Endothelial cell of umbilical vein (primary cell): ENCODE results near the gene DYRK3. TPM values are rescaled to one million over a fixed set of nuclear protein-coding genes. Genes with fewer than 3 reads are reported as not detected.

Experiments
- BruUV-seq: library from RNA; stranded (reverse); fragments of 400-500 nt; replicated peaks from 2 replicates; lab custom pipeline; 2021; lab: Mats Ljungman, UMichigan
- CTCF ChIA-PET: fragments of 300-600, 350-600 bp; sonication (Branson Sonifier 250); formaldehyde crosslinking; loops from one replicate; lab custom pipeline; 2021; ENCODE audit warnings: antibody characterized with exemption, inconsistent platforms; lab: Charles Lee
- POLR2A ChIA-PET: fragments of 300-600, 350-600 bp; sonication (Branson Sonifier 250); formaldehyde crosslinking; loops from one replicate; lab custom pipeline; 2021; ENCODE audit warnings: antibody characterized with exemption, inconsistent platforms; lab: Charles Lee
- DNase-seq: peaks from one replicate; pipeline ENCODE4 v3.0.0-alpha.2; 2011; ENCODE audit warnings: low read depth, low spot score
- FAIRE-seq: peaks from 2 replicates; lab custom pipeline; 2011; peaks lifted over from hg19 to GRCh38; lab: Jason Lieb, UNC
- H2AFZ ChIP-seq: 2 replicates; pipeline ENCODE4 v1.6.0; 2012; ENCODE audit warnings: low read depth, low read length, control low read depth, inconsistent platforms
- H3K27ac ChIP-seq: 2 replicates; pipeline ENCODE4 v1.5.1; 2011; ENCODE audit warnings: low read depth, mild to moderate bottlenecking, control low read depth, low read length, moderate library complexity; ENCODE audit not compliant: insufficient read depth
- H3K27me3 ChIP-seq, 2 experiments: 2 replicates each; pipeline versions ENCODE4 v1.6.0 to v1.6.1; 2011; ENCODE audit warnings: low read length in 2 of 2, mixed read lengths in 1 of 2; ENCODE audit not compliant: control insufficient read depth in 2 of 2, insufficient read depth in 2 of 2
- H3K36me3 ChIP-seq, 2 experiments: 2 replicates in 1 of 2; 3 replicates in 1 of 2; pipeline ENCODE4 v1.5.1; 2011; ENCODE audit warnings: low read length in 2 of 2, mild to moderate bottlenecking in 1 of 2, moderate library complexity in 1 of 2; ENCODE audit not compliant: control insufficient read depth in 2 of 2, insufficient read depth in 2 of 2; ENCODE audit errors: extremely low read depth in 1 of 2
- H3K4me1 ChIP-seq: 3 replicates; pipeline ENCODE4 v1.5.1; 2011; ENCODE audit warnings: mild to moderate bottlenecking, low read length; ENCODE audit not compliant: control insufficient read depth, insufficient read depth; ENCODE audit errors: extremely low read depth
- H3K4me2 ChIP-seq: 2 replicates; pipeline ENCODE4 v1.6.1; 2011; ENCODE audit warnings: low read length, control low read depth, mixed read lengths; ENCODE audit not compliant: insufficient read depth
- H3K4me3 ChIP-seq, 3 experiments: fragments of 200-600 bp in 1 of 3; sonication (generic), shearing (Covaris generic) in 1 of 3; replicated peaks in 1 of 3; 2 replicates each; pipeline ENCODE4 v1.5.1; 2011 to 2016; ENCODE audit warnings: control low read depth in 3 of 3, low read length in 3 of 3, mild to moderate bottlenecking in 2 of 3, inconsistent platforms in 1 of 3, low read depth in 1 of 3, moderate library complexity in 1 of 3; ENCODE audit not compliant: insufficient read depth in 1 of 3
- H3K79me2 ChIP-seq: 2 replicates; pipeline ENCODE4 v1.6.0; 2012; ENCODE audit warnings: low read length, inconsistent platforms; ENCODE audit not compliant: control insufficient read depth, insufficient read depth
- H3K9ac ChIP-seq: replicated peaks from 2 replicates; pipeline ENCODE3; 2011; ENCODE audit warnings: low read length, control low read depth; ENCODE audit not compliant: insufficient read depth; ENCODE audit errors: extremely low read depth
- H3K9me1 ChIP-seq: replicated peaks from 3 replicates; pipeline ENCODE4 v1.6.0; 2011; ENCODE audit warnings: mild to moderate bottlenecking, low read length; ENCODE audit not compliant: control insufficient read depth, insufficient read depth; ENCODE audit errors: extremely low read depth
- H3K9me3 ChIP-seq: replicated peaks from 2 replicates; pipeline ENCODE4 v1.5.1; 2012; ENCODE audit warnings: low read length, inconsistent platforms; ENCODE audit not compliant: control insufficient read depth, insufficient read depth
- H4K20me1 ChIP-seq: replicated peaks from 2 replicates; pipeline ENCODE3; 2011; ENCODE audit warnings: mild to moderate bottlenecking, low read length; ENCODE audit not compliant: control insufficient read depth, insufficient read depth; ENCODE audit errors: extremely low read depth
- CTCF ChIP-seq, 2 donors: IDR thresholded peaks; 1 replicate in 1 of 2; 2 replicates in 1 of 2; pipeline ENCODE4 v1.5.1; 2011; ENCODE audit warnings: low read length in 2 of 2, mild to moderate bottlenecking in 2 of 2, moderate library complexity in 2 of 2, control low read depth in 1 of 2, inconsistent platforms in 1 of 2, low read depth in 1 of 2; ENCODE audit not compliant: insufficient read depth in 1 of 2; ENCODE audit errors: extremely low read depth in 1 of 2
- EZH2 ChIP-seq: IDR thresholded peaks from 2 replicates; pipeline ENCODE4 v1.6.1; 2012; ENCODE audit warnings: borderline replicate concordance, low read depth, mild to moderate bottlenecking, moderate library complexity, low read length, inconsistent platforms; ENCODE audit not compliant: severe bottlenecking
- FOS ChIP-seq: IDR thresholded peaks from 2 replicates; pipeline ENCODE4 v1.6.1; 2011; ENCODE audit warnings: mild to moderate bottlenecking, low read length, moderate library complexity, borderline replicate concordance; ENCODE audit not compliant: insufficient read depth
- GATA2 ChIP-seq: IDR thresholded peaks from 2 replicates; pipeline ENCODE4 v1.7.0; 2011; ENCODE audit warnings: low read depth, mild to moderate bottlenecking, moderate library complexity, mixed read lengths, low read length; ENCODE audit not compliant: insufficient read length, insufficient read depth
- MAX ChIP-seq: IDR thresholded peaks from 2 replicates; pipeline ENCODE4 v1.6.1; 2011; ENCODE audit not compliant: insufficient read depth, insufficient read length
- MYC ChIP-seq: IDR thresholded peaks from one replicate; pipeline ENCODE4 v1.6.1; 2011; ENCODE audit warnings: mild to moderate bottlenecking, low read depth, low read length
- POLR2A ChIP-seq: IDR thresholded peaks from 2 replicates; pipeline ENCODE4 v1.6.1; 2012; ENCODE audit warnings: low read depth, mild to moderate bottlenecking, control low read depth, low read length
- POLR2AphosphoS5 ChIP-seq: IDR thresholded peaks from 2 replicates; pipeline ENCODE4 v1.6.1; 2012; ENCODE audit warnings: low read depth, mild to moderate bottlenecking, control low read depth, low read length, moderate library complexity; ENCODE audit not compliant: insufficient read depth
- dilution Hi-C: fragments of 300-500 bp; cut with MboI; formaldehyde crosslinking; loops from one replicate; pipeline ENCODE4 v1.15.0; 2019; ENCODE audit warnings: low sequenced_read_pairs; ENCODE audit not compliant: extremely low pct_ligation_motif_present
- intact Hi-C: fragments of 100-400 bp; cut with micrococcal nuclease; formaldehyde crosslinking; loops from one replicate; pipeline ENCODE4 v1.10.0; 2022
- polyA plus RNA-seq, 4 experiments: library from polyadenylated mRNA; depleted of rRNA in 3 of 4; stranded (reverse) in 3 of 4; unstranded in 1 of 4; fragments of >200 nt; gene quantifications; 2 replicates each; pipeline versions ENCODE4 v1.2.1 to v1.2.3, GENCODE V29; 2011 to 2012; ENCODE audit warnings: missing spikeins in 1 of 4
- total RNA-seq: library from RNA; stranded (reverse); gene quantifications from 2 replicates; pipeline ENCODE4 v1.2.3, GENCODE V29; 2021

The DYRK3 gene
- total and polyA plus RNA-seq, 2 donors (not counting 3 experiments of a cell fraction or from before 2014, with no cell fraction given), result 3.4 to 7.4 TPM

- H3K4me3 ChIP-seq, result no peak overlapping the region
- H3K36me3 ChIP-seq, result no peaks in the 10 kb centered on the region
- no peak overlapping the region for H3K27ac ChIP-seq
- H3K9me1 ChIP-seq, result no peaks in the 10 kb centered on the region
- no TSS peak for BruUV-seq
- POLR2A ChIA-PET, result no interaction called here
- no peaks in the 10 kb centered on the region for H3K27me3 ChIP-seq
- peaks cover 89% of the 10 kb centered on the region for H3K79me2 ChIP-seq
- no peaks in the 10 kb centered on the region for H3K9me3 ChIP-seq
- H3K4me2 ChIP-seq, result no peak overlapping the region
- CTCF ChIA-PET, result interaction anchor here (1.3 to 2.1 kb wide), 4 partner anchors 28 to 221 kb away, joined by 3 to 10 read pairs (median 4); no protein-coding TSS in a partner anchor
- H2AFZ ChIP-seq, result no peak overlapping the region
- peaks cover 51% of the 10 kb centered on the region for H3K4me1 ChIP-seq
- FAIRE-seq (no peak), DNase-seq (no peak)
- no peak overlapping the region for H3K9ac ChIP-seq
- peaks cover 9% of the 10 kb centered on the region for H4K20me1 ChIP-seq
- TF ChIP-seq POLR2AphosphoS5 (no peak), POLR2A (no peak), GATA2 (no peak), FOS (no peak), MYC (no peak), EZH2 (no peak), CTCF (IDR thresholded peaks at IDR 0.05; ENCODE audit: extremely low read depth in 1 of 2, insufficient read depth in 1 of 2, low read depth in 1 of 2, low read length in 2 of 2) (no peak), MAX (no peak)
- intact Hi-C loops (no loop called here), dilution Hi-C loops (no loop called here)
Measured at GRCh38 chr1:206691604-206692003, 56.3 kb downstream of the DYRK3 start.
